ENCODE measurements around the gene TRIO. TPM values are rescaled to one million over a fixed set of nuclear protein-coding genes. Genes with fewer than 3 reads are reported as not detected.

TRIO gene
- total RNA-seq, 1 donor from 2014 or later: 89.8 TPM

DNA sequence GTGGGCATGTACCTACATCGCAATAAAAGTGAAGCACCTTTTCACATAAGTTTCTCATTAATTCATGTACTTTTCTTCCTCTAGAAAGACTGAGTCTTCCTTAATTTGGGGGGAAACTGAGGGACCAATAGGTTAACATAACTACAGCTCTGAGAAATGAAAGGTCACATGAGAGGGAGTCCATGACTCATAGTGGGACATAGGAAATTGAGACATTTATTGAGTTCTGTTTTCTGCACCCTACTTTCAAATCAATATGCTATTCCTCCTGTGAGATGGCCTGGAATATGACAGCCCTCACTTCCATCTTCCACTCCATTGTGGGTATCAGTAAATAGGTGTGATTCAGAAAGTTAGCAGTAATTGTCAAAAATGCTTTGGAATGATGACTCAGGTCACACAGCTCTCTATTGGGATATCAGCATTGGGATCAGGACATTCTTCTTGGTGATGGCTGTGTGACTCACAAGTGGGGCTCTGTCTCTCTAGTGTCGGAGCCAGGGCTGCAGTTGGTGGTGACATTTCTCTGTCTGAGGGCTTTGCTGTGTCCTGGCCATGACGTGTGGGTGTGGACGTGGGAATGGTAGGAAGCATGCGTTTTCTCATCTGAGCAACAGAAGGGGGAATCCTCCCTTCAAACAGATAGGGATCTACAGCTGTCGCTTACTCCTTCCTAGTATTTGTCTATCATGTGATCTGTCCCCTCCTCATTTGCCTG is 125.0 kb downstream of the TRIO start:
- intact Hi-C loops (cut with DNase I): loop anchor here (2.0 to 5.0 kb wide), 3 partner anchors 66 to 159 kb away; no protein-coding TSS in a partner anchor
- DNase-seq (ENCODE audit: low spot score): no peak

DNA sequence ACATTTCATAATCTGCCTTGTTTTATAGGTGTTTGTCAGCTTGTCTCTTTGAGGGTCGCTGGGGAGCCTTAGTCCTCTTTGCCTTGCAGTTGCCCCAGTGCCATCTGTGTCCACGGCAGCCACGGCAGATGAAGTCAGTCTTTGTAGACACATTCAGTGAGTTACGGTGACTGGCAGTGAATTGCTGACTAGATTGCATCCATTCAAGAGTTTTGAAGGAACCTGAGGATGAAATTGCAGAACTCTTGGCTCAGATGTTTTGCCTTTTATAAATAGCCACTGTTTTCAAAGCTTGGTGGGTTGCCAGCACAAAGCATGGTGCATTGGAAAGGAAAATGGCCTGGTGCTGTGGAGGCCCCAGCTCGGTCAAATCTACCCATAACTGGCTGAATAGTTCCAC is 125.6 kb downstream of the TRIO start:
- DNase-seq (ENCODE audit: low spot score): no peak
- intact Hi-C loops (cut with DNase I): loop anchor here (2.0 to 5.0 kb wide), 3 partner anchors 66 to 160 kb away; no protein-coding TSS in a partner anchor

DNA sequence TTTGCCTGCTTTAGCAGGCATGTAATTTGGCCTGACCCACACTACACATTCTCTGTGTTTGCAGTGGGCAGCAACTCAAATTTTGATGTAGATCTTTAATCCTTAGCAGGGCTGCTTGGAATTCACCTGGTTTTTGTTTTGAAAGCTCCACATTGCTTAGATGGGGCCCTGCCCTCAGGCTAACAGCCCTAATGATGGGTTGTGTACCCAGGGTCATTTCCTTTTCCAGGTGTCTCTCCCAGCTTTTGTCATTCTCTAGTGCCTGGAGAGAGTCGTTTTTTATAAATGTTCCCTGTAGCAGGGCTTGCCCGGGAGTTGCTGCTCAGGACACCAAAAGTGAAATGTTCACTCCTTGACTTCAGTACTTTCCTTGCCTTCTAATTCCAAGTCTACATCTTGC is 126.3 kb downstream of the TRIO start:
- no peak for DNase-seq (ENCODE audit: low spot score)
- intact Hi-C loops (cut with DNase I): loop anchor here (2.0 to 5.0 kb wide), 3 partner anchors 67 to 161 kb away; no protein-coding TSS in a partner anchor

DNA sequence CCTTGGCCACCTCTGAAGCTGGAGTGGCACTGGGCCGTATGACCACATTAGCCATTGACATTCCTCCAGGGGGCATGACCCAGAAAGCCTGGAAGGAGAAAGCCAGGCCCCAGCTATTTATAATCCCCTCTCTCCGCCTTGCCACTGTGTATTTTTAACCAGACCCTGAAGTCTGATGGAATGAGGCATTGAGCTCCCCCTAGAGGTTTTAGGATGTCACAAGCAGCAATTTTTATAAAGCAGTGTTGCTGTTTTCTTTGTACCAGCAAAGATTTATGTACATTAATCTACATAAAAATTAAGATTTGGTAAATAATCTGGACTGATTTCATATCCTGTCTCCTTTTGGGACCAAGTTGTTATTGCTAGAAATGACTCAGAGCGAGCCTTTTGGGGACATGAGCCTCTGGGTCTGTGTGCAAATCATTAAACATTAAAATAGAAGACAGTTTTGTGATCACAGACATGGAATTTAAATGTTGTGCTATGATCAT is 127.1 kb downstream of the TRIO start:
- intact Hi-C loops (cut with DNase I): loop anchor here (2.0 to 5.0 kb wide), 2 partner anchors 259 to 283 kb away; no protein-coding TSS in a partner anchor
- no peak for DNase-seq (ENCODE audit: low spot score)

DNA sequence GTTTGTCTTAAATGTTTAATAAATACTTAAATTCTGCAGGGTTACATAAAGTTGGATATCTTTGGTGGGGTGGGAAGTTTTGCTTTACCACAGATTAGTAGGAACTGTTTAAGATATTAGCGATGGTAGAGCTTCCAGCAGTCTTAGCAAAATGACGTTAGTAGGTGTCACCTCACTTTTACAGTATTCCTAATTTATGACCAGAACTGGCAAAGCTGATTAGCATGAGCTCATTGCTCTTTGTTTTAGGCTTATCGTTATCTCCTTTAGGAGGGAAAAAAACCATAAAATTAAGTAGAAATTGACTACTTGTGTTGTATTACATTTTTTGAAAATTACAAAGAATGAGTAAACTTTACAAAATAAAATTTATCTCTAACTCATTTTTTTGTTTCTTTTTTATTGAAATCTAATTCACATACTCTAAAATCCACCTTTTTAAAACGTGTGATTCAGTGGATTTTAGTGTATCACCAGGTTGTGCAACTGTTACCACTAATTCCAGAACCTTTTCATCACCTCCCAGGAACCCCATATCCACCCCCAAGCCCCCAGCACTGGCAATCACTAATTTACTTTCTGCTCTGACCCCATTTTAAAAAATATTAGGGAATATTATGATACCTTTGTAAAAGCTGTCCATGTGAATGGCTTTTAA is 129.5 kb downstream of the TRIO start:
- DNase-seq (ENCODE audit: low spot score): no peak
- intact Hi-C loops (cut with DNase I): loop anchor here (5.0 kb wide), 1 partner anchor 285 kb away; no protein-coding TSS in a partner anchor

DNA sequence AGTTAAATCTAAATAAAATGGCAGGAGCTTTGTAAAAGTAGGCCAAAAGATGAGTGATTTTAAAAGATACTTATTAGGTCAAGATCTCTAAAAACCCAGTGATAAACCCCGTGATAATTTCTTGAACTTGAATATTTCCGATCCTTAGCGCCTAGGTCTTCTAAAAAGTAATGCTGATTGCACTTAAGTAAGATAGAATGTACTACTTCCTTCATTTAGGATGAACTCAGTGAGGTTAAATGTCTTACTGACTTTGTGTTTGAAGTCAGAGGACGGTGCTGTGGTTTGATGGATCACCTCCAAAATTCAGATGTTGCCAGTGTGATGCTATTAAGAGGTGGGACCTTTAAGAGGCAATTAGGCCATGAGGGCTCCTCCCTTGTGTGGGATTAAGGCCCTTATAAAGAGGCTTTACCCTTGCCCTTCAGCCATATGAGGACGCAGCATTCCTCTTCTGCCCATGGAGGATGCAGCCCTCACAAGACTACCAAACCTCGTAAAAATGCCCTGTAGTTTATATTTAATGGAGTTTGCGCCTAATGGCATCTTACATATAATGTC is 130.1 kb downstream of the TRIO start:
- DNase-seq (ENCODE audit: low spot score): no peak
- intact Hi-C loops (cut with DNase I): loop anchor here (5.0 kb wide), 1 partner anchor 286 kb away; no protein-coding TSS in a partner anchor

DNA sequence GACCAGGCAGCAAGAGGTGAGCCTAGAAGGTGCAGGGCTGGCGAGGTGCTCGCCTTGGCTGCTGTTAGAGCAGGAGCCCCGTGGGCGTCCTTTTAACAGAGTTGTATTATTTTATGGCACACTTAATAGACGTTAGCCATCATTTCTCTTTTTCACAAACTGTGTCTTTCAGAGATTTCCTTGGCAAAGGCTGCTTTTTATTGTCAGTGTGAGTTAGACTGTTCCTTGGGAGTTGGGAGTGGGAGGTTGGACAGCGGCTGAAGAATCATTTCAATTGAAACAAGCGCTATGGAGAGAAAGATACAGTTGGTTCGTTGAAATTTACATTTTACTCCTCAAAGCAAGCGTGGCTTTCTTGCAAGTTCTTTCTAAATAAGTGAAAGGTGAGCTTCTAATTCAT is 133.2 kb downstream of the TRIO start:
- intact Hi-C loops (cut with DNase I): no loop called here
- no peak for DNase-seq (ENCODE audit: low spot score)

DNA sequence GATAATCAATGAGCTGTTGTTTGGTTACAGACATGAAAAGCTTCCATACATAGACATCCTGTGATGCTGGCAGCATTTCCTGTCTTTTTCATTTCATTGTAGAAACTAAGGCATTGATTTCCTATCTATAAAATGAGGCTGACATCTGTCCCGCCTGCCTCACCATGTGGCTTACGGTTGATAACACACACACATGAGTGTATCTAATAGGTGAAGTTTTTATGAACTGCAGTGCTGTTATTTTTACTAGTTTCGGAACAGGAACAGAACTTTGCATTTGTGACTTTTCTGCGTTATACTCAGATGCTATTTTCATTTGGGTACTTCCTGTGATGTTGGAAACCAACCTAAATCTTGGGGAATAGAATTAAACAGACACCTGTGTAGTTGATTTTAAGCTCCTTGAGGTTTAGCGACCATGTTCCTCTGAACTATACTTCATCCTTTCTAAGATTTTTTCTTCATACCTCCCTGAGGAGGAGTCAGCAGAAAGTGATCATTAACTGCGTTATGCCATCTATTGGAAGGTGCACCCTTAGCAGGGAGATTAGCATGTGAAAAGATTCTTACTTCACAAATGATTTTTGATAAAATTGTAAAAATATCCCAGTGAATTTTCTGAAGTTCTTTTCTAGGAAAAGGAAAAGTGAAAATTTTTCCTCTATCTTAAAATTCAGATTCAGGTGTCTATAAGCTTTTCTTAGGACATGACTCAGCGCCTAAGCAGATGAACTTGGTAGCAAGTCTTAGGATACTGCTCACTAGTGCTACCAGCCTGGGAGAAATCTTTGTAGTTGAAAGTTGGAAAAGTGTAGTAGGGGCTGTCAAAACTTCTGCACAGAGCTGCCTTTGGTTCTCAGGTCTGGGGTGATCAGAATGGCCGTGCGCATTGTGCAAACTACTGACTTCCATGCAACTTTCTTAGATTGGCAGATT is 134.5 kb downstream of the TRIO start:
- intact Hi-C loops (cut with DNase I): no loop called here
- no peak for DNase-seq (ENCODE audit: low spot score)

DNA sequence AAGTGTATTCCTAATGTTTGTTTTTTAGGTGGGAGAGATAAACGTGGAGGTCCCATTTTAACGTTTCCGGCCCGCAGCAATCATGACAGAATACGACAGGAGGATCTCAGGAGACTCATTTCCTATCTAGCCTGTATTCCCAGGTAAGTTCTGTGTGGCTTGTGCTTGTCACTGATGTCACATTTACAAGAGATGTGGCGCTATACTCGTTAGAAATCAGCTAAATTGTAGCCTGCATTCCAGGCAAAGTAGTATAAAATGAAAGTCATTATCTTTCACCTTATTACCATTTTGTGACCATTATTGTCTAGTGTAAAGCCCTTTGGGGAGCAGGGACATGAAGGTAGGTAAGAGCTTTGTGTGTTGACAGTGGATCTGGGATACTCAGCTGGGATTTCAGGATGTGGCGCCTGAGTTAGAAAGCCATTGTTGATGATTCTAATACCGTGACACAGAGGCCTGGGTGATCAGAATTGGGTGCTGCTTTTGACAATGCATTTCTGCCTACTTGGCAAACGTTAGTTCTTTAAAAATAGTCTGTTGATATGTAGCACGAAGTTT is 137.2 kb downstream of the TRIO start:
- no peak for DNase-seq (ENCODE audit: low spot score)
- intact Hi-C loops (cut with DNase I): no loop called here

DNA sequence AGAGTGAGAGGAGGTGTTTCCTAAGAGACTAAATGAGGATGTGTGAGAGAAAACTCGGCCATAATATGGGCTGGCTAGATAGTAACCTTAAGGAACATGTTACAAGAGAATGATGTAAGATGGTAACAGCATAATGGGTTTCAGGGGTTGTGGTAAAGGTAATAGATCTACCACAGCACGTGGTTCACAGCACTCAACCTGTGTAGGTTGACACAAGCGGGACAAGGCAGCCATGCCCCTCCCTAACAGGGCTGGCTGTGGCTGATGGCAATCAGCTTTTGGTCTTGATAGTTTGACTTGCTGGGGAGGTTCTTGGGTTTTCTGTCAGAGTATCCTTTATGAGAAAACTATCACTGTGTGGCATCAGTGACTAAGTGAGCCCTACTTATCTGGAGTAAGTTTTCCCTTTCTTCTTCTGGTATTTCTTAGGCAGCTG is 138.6 kb downstream of the TRIO start:
- no peak for DNase-seq (ENCODE audit: low spot score)

DNA sequence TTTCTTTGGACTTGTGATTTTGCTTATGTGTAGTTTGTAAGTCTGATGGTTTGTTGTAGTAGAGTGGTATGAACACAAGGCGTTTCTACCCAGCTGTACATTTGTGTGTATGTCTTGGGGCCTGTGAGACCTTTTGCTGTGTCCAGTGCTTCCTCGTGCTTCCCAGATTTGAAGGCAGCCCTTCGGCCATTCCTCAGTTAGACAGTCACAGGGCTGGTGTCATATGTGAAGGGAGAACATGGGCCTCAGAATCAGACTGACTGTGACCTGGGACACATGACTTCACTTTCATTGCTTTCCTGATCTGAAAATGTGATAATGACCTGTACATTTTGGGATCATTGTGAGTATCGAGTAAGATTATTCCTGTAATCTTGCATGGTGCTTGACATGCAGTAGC is 140.0 kb downstream of the TRIO start:
- no peak for DNase-seq (ENCODE audit: low spot score)
- intact Hi-C loops (cut with DNase I): no loop called here

More for the DNA sequence above, 138.6 kb downstream of the TRIO start:
- intact Hi-C loops (cut with DNase I): no loop called here

DNA sequence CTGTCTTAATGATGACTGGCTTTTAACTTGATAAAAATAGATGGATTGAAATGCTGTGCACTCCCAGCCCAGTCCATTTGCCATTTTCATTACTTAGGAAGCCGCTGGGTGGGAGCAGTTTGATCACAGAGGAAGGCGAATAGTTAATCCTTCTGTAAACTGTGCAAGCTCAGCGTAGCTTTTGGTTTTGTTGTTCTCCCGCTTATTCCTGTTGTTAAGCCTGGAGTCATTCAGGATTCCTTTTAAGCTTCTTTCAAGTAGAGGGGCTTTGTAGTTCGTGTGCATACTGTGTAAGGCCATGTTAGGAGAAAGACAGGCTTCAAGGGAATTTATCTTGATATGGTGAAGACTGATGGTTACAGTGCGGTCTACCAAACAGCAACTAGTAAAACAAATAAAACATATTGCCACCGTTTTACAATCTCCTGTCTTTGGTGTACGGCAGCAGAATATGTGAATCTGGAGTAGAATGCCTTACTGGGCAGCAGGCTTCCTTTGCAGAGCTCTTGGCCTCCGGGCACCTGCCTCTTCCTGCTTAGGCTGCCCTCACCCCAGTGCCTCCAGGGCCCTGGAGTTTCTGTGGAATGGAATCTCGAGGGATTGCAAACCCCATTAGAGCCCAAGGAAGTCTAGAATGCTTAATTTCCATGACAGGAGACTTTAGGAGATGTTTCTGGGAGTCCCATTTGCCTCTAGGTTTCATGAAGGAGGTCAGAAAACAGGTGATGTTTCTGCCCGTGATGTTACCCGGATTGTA is 141.4 kb downstream of the TRIO start:
- no peak for DNase-seq (ENCODE audit: low spot score)
- intact Hi-C loops (cut with DNase I): no loop called here

DNA sequence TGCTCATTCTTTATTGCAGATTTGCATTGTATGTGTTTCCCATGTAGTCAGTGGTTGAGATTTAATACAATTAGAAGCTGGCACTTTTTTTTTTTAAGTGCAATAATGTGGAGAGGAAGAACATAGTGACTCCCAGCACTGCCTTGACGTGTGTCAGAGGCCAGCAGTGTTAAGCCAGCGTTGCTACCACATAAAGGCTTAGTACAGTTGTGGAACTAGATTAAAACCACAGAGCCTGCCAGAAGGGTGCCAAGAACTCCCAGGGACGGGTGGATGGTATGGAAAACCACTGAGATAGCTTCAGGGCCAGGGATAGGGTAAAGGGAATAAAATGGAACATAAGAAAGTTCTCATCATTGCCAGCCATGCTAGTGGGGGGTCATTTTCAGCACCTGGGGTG is 142.9 kb downstream of the TRIO start:
- intact Hi-C loops (cut with DNase I): no loop called here
- no peak for DNase-seq (ENCODE audit: low spot score)

DNA sequence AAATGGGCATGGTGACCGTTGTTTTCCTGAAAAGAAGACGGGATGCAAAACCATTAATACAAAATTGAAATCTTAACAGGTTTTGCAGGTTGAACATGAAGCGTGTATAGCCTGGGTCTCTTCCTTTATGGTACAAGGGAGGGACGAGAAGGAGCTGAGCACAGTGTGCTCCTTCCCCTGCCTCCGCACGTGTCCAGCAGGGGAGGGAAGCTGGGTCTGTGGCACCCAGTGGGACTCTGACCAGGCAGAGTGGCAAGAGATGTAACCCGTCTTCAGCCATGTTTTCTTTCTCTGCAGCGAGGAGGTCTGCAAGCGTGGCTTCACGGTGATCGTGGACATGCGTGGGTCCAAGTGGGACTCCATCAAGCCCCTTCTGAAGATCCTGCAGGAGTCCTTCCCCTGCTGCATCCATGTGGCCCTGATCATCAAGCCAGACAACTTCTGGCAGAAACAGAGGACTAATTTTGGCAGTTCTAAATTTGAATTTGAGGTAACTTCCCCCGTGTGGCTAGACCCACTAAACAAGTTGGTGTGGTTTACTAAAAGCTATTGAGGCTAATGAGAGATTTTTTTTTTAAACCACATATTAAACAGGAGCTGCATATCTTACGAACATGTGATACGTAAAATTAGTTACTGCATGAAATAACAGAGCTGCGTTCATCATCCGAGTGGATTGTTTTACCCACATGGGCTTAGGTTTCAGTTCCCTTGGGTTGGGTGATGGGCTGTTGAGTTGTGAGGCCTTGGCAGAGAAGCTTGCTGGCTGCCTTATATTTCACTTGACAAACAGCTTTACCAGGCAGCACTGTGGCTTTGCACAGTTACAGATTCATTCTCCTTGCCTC is 143.7 kb downstream of the TRIO start:
- DNase-seq (ENCODE audit: low spot score): no peak

DNA sequence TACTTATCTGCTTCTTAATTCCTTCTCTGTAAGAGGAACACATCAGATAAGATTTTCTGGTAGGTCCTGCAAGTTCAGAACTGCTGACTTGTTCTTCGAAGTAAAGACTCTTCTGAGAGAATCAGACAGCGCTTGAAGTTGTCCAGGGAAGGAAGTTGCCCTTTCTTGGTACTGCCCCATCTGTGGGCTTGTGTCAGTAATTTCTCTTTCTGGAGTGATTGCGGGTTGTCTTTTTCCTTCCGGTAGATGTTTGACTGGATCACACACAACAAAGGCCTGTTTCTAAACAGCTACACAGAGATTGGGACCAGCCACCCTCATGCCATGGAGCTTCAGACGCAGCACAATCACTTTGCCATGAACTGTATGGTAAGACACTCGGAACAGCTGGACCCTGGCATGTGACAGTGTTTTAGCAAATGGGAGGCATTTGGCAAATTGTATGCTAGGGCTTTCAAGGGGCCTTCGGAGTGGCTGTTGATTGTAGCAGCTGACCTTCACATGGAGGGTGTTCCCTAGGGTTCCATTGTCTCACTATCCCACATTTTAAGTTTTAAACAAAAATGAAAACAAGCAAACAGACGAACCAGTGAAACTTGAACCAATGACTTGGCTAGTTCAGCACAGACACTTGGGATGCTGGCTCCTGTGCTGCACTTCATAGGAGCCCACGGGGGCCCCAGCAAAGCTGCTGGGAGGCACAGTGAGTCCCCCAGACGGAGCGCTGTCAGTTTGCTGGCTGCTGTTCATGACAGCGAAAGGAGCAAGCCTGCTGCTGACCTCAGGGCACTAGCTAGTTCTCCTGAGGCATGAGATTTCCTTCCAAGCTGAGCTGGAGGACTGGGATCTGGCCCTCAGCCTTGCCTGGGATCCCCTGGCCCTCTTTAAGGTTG is 149.9 kb downstream of the TRIO start:
- DNase-seq (ENCODE audit: low spot score): no peak
- intact Hi-C loops (cut with DNase I): no loop called here

More for the DNA sequence above, 143.7 kb downstream of the TRIO start:
- intact Hi-C loops (cut with DNase I): no loop called here

DNA sequence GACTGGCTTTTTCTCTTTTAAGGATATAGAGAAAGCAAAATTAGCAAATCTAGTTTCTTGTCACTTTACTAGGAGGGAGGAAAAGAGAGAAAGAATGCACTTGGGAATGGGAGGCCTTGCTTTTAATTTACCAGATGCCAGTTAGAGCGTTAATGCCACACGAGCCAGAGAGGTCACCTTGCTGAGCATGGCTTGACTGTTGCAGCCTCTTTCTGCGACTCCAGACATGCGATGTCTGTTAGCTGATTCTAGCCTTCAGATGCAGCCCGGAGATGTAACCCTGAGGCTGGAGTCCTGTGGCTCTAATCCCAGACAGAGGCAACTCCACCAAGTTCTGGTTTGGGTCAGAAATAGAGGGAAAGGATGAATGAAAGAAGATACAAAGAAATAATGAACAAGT is 152.5 kb downstream of the TRIO start:
- DNase-seq (ENCODE audit: low spot score): no peak
- intact Hi-C loops (cut with DNase I): no loop called here

Data from cardiac septum (tissue), 1 donor.